GM19468 (cell line): ENCODE results near the gene AP1M2.
"Not testable (repeated sequence)": the region's sequence is repeated elsewhere in the genome, so short reads cannot be mapped to it uniquely, and the experiment has no call there.

Experiments used
- ATAC-seq: cut with Tn5 transposase; IDR thresholded peaks from one replicate; pipeline ENCODE4 v1.9.1; 2021; ENCODE audit warnings: mild to moderate bottlenecking, moderate library complexity, moderate number of reproducible peaks; ENCODE audit not compliant: unreplicated experiment; ENCODE audit errors: extremely low read depth

AP1M2 gene

DNA sequence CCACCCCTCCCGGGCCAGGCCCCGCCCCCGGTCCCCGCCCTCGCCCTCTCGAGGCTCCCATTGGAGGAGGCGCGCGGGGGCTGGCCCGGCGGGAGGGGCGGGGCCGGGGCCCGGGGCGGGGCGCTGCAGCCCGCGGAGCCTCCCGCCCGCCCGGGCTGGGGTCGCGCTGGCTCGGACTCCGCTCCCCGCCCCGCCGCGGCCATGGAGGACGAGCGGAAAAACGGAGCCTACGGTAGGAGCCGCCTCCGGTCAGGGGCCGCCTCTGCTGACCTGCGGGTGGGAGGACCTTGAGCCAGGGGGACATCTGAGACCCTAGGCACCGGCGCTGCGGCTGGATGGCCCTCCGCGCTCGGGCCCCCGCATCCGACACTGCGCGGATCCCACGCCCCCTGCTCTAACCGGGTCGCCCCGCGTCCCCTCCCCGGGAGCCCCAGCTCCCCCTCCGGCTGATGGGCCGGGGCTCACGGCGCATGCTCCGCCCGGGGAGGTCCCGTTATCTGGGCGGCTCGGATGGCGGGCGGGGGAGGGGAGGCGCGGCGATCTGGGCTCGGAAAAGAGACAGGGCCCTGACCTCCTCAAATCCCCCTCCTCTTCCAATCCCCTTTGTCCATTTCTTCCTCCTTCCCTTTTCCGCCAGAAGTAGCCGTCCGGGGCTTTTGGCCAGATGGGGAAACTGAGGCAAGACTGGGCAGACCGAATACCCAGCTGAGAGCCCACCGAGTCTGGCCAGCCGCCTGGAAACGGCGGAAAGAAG is 15.4 kb upstream of the AP1M2 start:
- peak; percentile 29 for ATAC-seq

DNA sequence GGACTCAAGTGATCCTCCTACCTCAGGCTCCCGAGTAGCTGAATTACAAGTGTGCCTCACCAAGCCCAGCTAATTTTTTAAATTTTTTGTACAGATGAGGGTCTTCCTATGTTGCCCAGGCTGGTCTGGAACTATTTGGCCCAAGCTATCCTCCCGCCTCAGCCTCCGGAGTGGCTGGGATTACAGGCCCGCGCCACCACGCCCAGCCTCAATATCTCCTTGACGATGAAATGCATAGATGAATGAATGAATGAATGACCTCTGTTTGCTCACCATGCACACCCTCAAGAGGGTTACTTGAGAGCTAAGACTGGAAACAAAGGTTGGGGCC is 14.9 kb upstream of the AP1M2 start:
- no peak for ATAC-seq

DNA sequence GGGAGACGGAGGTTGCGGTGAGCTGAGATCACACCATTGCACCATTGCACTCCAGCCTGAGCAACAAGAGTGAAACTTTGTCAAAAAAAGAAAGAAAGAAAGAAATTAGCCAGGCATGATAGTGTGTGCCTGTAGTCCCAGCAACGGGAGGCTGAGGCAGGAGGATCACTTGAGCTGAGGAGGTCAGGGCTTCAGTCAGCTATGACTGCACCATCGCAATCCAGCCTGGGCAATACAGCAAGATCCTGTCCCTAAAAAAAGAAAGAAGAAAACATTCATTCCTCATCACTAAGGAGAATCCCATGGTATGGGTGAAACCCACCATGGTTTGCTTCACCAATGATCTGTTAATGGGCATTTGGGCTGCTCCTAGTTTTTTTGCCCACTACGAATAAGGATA is 13.0 kb upstream of the AP1M2 start:
- no peak for ATAC-seq

DNA sequence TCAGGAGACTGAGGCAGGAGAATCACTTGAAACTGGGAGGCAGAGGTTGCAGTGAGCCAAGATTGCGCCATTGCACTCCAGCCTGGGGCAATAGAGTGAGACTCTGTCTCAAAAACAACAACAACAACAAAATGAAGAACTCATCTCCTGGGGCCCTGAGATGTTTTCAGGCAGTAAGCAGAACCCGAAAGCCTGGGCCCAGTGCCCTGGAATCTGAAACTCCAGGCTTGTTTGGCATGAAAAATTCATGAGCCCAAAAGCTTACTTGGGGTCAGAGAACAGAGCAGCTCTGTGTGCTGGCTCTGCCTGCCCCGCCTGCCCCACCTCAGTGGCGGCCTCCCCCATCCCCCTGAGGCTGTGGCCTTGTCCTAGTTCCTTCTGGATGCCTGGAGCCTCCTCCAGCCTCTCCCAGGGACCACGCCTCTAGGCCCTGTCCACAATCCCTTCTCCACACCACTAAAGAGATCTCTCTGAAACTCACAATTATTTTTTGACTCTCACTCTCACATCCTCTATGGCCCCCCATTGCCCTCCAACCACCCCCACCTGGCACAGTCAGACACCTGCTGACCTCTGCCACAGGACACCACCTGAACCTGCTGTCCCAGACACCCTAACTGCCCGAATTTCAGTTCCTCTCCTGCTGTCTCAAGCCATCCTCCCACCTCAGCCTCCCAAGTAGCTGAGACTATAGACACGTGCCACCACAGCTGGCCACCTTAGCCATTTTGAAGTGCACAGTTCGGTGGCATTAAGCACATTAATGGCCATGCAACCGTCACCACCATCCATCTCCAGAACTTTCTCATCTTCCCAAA is 6.9 kb upstream of the AP1M2 start:
- ATAC-seq = no peak

DNA sequence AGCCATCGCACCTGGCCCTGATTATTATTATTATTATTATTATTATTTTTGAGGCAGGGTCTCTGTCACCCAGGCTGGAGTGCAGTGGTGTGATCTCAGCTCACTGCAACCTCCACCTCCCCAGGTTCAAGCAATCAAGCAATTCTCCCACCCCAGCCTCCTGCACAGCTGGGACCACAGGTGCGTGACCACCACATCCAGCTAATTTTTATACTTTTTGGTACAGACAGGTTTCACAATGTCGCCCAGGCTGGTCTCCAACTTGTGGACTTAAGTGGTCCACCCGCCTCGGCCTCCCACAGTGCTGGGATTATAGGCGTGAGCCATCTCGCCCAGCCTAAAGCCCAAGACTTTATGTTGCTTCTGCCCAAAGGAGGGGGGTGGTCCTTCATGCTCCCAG is 6.0 kb upstream of the AP1M2 start:
- ATAC-seq = no peak

DNA sequence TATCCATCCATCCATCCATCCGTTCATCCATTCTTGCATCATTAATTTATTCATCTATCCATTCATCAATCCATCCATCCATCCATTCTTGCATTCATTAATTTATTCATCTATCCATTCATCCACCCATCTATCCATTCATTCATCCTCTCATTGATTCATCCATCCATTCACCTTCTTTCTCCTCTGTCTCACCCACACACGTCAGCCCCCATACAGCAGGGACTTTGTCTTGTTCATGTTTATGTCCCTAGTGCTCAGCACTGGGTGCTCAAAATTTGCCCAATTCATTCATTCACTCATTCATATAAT is 683 bp upstream of the AP1M2 start:
- ATAC-seq = no peak

DNA sequence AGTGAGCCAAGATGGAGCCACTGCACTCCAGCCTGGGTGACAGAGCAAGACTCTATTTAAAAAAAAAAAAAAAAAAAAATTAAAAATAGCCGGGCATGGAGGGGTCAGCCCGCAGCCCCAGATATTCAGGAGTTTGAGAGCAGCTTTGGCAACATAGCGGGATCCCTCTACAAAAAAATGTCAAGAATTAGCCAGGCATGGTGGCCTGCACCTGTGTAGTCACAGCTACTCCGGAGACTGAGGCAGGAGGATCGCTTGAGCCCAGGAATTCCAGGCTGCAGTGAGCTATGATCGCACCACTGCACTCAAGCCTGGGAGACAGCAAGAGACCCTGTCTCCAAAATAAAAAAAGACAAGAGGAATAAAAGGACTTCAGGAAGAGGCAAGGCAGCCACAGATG is 716 bp downstream of the AP1M2 start:
- ATAC-seq = no peak

DNA sequence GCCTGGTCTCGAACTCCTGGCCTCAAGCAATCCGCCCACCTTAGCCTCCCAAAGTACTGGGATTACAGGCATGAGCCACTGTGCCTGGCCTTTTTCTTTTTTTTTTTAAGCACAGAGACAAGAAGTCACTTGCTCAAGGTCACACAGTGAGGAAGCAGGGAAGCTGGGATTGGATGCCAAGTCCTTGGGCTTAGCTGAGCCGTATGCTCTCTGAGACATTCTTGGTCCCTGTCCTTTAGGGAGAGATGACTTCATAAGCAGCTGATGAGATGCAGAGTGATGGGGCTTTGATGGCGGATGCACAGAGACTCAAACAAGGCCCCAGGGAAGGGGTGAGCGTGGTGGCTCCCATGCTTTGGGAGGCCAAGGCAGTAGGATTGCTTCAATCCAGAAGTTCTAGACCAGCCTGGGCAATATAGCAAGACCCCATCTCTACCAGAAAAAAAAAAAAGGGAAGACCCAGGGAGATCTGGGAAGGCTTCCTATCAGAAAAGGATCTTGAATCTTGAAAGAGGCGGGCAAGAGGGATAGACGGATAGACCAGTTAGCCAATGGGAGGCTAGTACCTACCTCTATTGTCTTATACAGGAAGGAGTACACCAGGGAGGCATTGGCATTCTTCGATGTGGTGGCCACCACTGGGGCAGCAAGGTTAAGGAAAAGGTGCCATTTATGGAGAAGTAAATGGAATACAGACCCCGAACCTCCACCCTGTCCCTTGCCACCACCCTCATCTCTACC is 3.9 kb downstream of the AP1M2 start:
- no peak for ATAC-seq

DNA sequence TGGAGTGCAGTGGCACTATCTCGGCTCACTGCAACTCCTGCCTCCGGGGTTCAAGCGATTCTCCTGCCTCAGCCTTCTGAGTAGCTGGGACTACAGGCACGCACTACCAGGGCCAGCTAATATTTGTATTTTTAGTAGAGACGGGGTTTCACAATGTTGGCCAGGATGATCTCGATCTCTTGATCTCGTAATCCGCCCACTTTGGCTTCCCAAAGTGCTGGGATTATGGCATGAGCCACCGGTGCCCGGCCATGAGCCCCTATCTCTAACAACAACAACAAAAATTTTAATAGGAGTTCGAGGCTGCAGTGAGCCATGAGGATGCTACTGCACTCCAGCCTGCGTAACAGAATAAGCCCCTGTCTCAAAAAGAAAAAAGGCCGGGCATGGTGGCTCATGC is 5.0 kb downstream of the AP1M2 start:
- ATAC-seq = no peak

DNA sequence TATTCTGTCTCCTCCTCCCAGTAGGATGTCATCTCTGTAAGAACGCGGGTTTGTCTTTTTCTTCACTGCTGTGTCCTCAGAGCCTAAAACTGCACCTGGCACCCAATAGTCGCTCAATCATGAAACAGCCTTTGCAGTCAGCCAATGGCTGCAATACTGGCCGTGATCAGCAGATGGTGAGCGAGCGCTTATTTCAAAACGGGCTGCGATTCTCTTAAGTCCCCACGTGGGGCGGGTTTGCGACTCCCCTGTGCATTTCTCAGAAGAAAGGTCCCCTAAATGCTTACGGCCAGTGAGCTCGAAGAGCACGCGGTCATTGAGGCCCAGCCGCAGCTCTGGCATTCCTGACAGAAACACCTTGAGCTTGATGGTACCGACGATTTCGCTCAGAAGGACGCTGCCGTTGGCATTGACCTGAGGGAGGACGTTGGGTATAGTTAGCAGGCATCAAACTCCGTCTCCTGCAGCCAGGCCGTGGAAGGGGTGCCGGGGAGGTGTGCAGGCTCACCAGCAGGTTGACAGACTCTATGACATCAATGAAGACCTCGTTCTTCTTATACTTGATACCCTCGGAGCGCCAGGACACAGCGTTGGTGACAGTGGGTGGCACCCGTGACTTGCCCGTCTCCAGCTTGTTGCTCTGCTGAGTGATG is 6.0 kb downstream of the AP1M2 start:
- no peak for ATAC-seq

DNA sequence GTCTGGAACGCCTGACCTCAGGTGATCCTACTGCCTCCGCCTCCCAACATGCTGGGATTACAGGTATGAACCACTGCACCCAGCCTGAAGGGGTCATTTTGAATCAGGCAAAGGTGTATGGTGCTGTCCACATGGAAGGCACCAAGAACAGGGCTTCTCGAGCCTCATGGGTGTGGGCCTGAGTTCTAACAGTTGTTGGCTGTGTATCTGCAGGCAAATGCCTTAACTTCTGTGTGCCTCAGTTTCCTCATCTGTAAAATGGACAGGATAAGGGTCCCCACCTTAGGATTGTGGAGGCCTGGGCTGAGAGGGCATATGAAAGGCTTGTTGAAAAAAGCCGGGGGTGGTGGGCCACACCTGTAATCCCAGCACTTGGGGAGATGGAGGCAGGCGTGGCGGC is 9.2 kb downstream of the AP1M2 start:
- ATAC-seq = no peak

DNA sequence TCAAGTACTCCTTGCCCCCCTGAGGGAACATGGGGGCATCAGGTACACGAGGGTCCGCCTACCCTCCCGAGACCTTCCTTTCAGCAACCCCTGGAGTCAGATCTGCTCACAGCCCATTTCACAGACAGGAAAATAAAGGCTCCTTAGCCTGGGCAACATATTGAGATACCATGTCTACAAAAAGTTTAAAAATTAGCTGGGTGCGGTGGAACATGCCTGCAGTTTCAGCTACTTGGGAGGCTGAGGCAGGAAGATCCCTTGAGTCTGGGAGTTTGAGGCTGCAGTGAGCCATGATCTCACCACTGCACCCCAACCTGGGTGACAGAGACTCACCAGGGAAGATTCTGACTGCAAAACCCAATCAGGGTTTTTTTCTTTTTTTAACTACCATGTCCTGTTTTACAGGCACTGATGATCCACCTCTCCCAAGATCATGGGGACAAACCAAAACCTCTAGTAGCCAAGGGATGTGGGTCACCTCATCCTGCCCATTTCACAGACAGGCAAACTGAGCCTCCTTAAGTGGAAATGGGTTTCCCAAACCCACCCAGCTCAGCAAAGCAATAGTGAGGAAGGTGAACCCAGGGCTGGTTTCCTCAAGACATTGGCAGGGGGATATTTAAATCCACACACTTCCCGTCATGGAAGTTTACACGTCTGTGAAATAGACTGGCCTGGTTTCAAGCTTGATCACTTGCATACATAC is 11.9 kb downstream of the AP1M2 start:
- ATAC-seq = no peak

DNA sequence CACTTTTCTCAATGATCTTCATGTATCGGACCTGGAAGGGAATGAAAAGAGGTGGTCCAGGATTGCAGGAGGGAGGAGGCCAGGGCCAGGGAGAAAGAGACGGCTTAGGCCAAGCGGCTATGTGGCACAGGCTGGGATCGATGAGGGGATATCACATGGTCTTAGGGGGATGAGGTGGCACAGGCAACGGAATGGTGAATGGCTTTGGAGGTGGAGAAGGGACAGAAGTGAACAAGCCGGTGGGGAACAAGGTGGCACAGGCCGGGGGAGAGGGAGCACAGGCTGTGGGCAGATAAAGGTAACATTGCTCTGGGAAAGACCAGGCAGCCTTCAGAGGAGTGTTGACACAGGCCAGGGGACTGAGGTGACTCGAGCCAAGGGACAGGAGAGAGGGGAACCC is 12.7 kb downstream of the AP1M2 start:
- no peak for ATAC-seq

DNA sequence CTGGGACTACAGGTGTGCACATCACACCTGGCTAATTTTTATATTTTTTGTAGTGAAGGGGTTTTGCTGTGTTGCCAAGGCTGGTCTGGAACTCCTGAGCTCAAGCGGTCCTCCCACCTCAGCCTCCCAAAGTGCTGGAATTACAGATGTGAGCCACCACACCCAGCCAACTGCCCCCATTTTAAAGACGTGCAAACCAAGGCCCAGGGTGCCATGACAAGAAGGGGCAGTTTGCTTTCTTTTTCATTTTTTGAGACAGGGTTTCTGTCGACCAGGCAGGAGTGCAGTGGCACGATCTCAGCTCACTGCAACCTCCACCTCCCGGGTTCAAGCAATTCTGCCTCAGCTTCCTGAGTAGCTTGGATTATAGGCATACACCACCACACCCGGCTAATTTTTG is 13.3 kb downstream of the AP1M2 start:
- not testable (repeated sequence) for ATAC-seq

DNA sequence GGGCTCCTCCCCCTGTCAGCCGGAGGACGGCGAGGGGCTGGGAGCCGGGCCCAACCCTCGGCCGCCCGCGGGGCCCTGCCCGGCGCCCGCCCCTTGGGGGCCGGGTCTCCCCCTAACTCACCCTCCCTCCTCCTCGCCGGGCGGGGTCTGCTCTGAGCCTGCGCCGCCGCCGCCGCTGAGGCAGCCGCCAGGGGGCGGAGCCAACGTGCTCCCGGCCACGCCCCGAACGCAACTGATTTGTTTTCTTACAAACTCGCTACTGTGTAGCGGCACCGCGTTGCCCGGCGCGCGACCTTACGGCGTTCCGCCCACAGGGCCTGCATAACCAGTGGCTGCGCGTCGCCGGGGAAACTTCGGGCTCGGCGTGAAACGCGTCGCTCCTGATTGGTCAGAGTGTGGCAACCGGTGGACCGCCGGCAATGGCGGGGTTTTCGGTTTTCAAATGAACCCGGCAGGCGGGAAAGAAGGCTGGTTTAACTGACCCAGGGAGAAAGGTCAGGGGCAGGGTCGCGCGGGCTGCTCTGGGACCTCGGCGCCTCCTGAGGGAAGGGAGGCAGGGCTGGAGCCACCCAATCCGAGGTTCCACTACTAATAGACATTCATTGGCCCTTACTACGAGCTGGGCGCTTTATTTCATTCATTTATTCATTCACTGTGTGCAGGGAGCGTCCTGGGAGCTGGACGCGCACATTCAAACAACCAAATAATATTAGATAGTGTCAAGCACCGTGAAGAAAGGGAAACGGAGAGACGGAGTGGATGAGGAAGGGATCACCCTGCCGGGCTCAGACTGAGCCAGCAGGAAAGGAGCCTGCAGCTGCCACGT is 18.1 kb downstream of the AP1M2 start, which contains the start of gene CDKN2D:
CDKN2D (minus strand) TSS at position 154 of the 826 bp plus-strand sequence. CDS start 326 bp downstream, outside the sequence.
- ATAC-seq = peak; percentile 68

DNA sequence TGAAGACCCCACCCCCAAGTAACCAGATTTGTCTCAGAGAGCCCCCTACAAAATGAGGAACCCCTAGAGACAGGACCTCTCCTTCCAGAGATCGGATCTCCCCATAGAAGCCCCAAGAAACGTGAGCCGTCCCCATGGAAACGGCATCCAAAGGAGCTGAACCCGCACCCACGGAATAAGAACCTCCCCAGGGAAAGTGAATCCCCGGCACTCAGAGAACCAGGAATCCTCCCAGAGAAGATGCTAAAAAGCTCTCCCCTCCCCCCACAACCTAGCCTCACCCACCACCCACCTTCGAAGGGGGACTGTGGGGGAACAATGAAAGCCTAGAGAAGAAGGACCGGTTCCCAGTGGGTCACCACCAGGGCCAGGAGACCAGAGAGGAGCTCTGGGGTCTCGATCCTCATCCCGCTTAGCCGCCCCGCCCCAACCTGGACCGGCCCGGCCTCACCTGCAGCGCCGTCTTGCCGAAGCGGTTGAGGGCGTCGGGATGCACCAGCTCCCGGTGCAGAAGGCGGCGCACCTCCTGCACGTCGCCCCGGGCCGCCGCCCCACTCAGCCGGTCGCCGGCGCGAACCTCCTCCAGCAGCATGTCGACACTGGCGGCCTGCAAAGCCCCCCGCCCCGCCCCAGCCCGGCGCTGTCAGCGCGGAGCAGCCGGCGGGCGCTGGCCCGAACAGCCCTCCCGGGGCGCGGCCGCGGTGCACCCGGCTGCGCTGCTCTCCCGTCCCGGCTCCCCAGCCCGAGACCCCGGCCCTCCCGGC is 18.9 kb downstream of the AP1M2 start:
- no peak for ATAC-seq

DNA sequence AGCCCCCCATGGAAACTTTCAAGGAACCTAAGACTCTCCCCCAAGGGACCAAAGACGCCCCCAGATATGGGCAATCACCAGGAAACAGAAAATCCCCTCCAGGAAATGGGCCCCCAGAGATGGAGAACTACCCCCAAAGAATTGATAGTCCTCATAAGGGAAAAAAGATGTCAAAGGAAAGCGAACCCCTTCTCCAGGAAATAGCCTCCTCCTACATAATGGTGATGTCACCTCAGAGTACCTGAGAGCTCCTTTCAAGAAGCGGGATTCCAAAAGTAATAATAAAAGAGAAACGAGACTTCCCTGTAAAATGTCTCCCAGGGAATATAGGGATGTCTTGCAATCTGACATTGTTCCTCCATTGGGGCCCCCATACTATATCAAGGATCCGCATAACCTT is 19.5 kb downstream of the AP1M2 start:
- ATAC-seq = no peak

DNA sequence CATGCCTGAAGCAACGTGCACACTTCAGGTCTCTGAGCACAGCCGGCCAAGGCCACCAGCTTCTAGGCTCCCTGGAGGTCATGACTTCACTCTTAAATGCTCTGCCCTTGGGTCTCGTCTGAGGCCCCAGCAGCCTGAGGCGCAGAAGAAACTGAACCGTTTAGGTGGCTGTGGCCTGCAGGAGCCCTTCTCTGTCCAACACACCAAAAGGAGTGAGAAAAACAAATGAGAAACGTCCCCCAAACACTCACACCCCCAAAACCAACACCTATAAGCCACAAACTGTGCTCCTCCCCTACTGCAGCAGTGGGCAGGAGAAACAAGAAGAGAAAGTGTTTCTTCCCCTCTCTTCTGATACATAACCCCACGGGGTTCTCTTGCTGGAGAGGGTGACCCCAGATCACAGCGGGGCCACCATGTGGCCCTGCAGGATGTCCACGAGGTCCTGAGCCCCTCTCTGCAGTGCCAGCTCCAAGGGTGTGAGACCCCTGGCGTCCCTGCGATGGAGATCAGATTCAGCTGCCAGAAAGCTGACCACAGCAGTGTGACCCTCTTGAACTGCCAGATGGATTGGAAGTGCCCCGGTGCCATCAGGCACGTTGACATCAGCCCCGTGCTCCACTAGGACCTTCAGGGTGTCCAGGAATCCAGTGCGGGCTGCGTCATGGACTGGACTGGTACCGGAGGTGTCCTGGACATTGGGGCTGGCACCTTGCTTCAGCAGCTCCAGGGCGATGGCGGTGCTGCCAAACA is 20.3 kb downstream of the AP1M2 start:
- ATAC-seq = no peak
